GM12874 (cell line): ENCODE results near the gene SPON1.

Experiments
- CTCF ChIP-seq: IDR thresholded peaks from 2 replicates; pipeline ENCODE4 v1.5.1; 2011; ENCODE audit warnings: low read depth, mild to moderate bottlenecking, control low read depth, low read length, moderate library complexity; ENCODE audit not compliant: insufficient read depth

The SPON1 gene

GRCh38 chr11:14193644-14194043 is 231.1 kb downstream of the SPON1 start:
- TF ChIP-seq CTCF, result no peak

GRCh38 chr11:14202251-14203196 is 240.0 kb downstream of the SPON1 start:
- no peak for TF ChIP-seq CTCF

GRCh38 chr11:14203321-14203720 is 240.8 kb downstream of the SPON1 start:
- TF ChIP-seq CTCF, result no peak

- TF ChIP-seq CTCF, result no peak
Measured at GRCh38 chr11:14212986-14213385, 250.5 kb downstream of the SPON1 start.

- TF ChIP-seq CTCF, result no peak
Measured at GRCh38 chr11:14218728-14219127, 256.2 kb downstream of the SPON1 start.

GRCh38 chr11:14223636-14224288 is 261.2 kb downstream of the SPON1 start:
- no peak for TF ChIP-seq CTCF

GRCh38 chr11:14224395-14224794 is 261.9 kb downstream of the SPON1 start:
- no peak for TF ChIP-seq CTCF
